Natural killer cell treated with Interleukin-12 subunit alpha and Interleukin-12 subunit beta and Interleukin-15 and Interleukin-18, amount 100 ng/mL, for 72 hours (primary cell): ENCODE data around the gene GALNT1. TPM values are rescaled to one million over a fixed set of nuclear protein-coding genes. Genes with fewer than 3 reads are reported as not detected.

Source experiments
- ATAC-seq, 2 donors: fragments of 150-1000 bp; cut with Tn5 transposase in 1 of 2; sonication (Bioruptor Pico), chemical (Tn5 transposase) in 1 of 2; 2 replicates each; pipeline ENCODE4 v1.10.0; 2021
- DNase-seq: peaks from one replicate; pipeline ENCODE4 v3.0.0; 2022; ENCODE audit warnings: low spot score
- H3K27ac Mint-ChIP-seq, 2 donors: 1 replicate in 1 of 2; 2 replicates in 1 of 2; pipeline ENCODE4 v1.8.0; 2022; ENCODE audit warnings: mixed read lengths in 2 of 2, mild to moderate bottlenecking in 1 of 2, moderate library complexity in 1 of 2
- H3K27me3 Mint-ChIP-seq, 2 donors: 1 replicate in 1 of 2; 2 replicates in 1 of 2; pipeline ENCODE4 v1.8.0; 2022; ENCODE audit warnings: mixed read lengths in 2 of 2
- H3K36me3 Mint-ChIP-seq: one replicate; pipeline ENCODE4 v1.8.0; 2022; ENCODE audit warnings: mixed read lengths
- H3K4me1 Mint-ChIP-seq, 2 donors: 1 replicate in 1 of 2; 2 replicates in 1 of 2; pipeline ENCODE4 v1.8.0; 2022; ENCODE audit warnings: low read depth in 2 of 2, mixed read lengths in 2 of 2, mild to moderate bottlenecking in 1 of 2
- H3K4me3 Mint-ChIP-seq: one replicate; pipeline ENCODE4 v1.8.0; 2022; ENCODE audit warnings: mixed read lengths
- H3K9me3 Mint-ChIP-seq: 2 replicates; pipeline ENCODE4 v1.8.0; 2022; ENCODE audit warnings: mixed read lengths
- total RNA-seq, 2 donors: library from RNA; stranded (reverse); gene quantifications; one replicate each; pipeline ENCODE4 v1.2.3, GENCODE V29; 2022

The GALNT1 gene
- total RNA-seq, 2 donors from 2014 or later, result 60.2 to 72.7 TPM

DNA sequence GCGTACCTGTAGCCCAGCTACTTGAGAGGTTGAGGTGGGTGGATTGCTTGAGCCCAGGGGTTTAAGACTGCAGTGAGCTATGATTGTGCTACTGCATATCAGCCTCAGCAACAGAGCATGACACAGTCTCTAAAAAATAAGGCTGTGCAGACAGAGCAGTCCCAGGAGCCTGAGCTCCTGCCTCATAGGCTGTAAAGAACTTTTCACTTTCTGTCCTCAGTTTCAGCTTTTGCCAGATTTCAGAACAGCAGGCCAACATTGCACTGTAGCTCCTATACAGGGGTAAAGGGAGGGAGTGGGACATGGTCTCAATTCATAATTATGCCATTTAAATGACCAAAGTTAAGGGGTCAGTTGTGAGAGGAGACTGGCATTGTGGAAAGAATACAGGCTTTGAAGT lies 150.6 kb downstream of the GALNT1 start:
- H3K27me3 Mint-ChIP-seq, result peaks cover 25 to 34% of the 10 kb centered on the region in 2 donors
- H3K9me3 Mint-ChIP-seq, result peaks cover 9% of the 10 kb centered on the region
- peaks cover 4% of the 10 kb centered on the region for H3K36me3 Mint-ChIP-seq
- H3K27ac Mint-ChIP-seq, result no peak overlapping the region
- DNase-seq (no peak), ATAC-seq (no peak)
- H3K4me3 Mint-ChIP-seq, result no peak overlapping the region
- no peaks in the 10 kb centered on the region for H3K4me1 Mint-ChIP-seq

- DNase-seq (no peak), ATAC-seq (no peak)
- Mint-ChIP-seq H3K27me3 (peaks cover 26 to 29% of the 10 kb centered on the region in 2 donors), H3K27ac (no peak overlapping the region), H3K4me1 (no peaks in the 10 kb centered on the region), H3K4me3 (no peak overlapping the region), H3K36me3 (peaks cover 4% of the 10 kb centered on the region), H3K9me3 (peaks cover 9% of the 10 kb centered on the region)
Measured at GRCh38 chr18:35732636-35733035, 151.1 kb downstream of the GALNT1 start.

- no peak overlapping the region for H3K27ac Mint-ChIP-seq
- no peak overlapping the region for H3K4me3 Mint-ChIP-seq
- DNase-seq (no peak), ATAC-seq (no peak)
- peaks cover 23 to 28% of the 10 kb centered on the region in 2 donors for H3K27me3 Mint-ChIP-seq
- no peaks in the 10 kb centered on the region for H3K4me1 Mint-ChIP-seq
- peaks cover 4% of the 10 kb centered on the region for H3K9me3 Mint-ChIP-seq
- H3K36me3 Mint-ChIP-seq, result no peaks in the 10 kb centered on the region
Measured at GRCh38 chr18:35733408-35733807, 151.9 kb downstream of the GALNT1 start.

DNA sequence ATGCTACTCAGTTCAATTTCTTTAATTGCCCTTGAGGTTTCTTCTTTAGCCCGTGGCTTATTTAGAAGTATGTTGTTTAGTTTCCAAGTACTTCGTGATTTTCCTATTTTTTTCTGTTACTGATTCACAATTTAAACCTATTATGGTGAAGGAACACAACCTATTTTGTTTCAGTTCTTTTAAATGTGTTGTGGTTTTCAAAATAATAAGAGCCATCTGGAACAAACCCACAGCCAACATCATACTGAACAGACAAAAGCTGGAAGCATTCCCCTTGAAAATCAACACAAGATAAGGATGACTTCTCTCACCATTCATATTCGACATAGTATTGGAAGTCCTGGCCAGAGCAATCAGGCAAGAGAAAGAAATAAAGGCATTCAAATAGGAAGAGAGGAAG lies 155.2 kb downstream of the GALNT1 start:
- DNase-seq (no peak), ATAC-seq (no peak)
- Mint-ChIP-seq H3K9me3 (no peaks in the 10 kb centered on the region), H3K4me1 (no peaks in the 10 kb centered on the region), H3K27ac (no peak overlapping the region), H3K4me3 (no peak overlapping the region), H3K27me3 (peaks cover 30 to 38% of the 10 kb centered on the region in 2 donors), H3K36me3 (no peaks in the 10 kb centered on the region)

DNA sequence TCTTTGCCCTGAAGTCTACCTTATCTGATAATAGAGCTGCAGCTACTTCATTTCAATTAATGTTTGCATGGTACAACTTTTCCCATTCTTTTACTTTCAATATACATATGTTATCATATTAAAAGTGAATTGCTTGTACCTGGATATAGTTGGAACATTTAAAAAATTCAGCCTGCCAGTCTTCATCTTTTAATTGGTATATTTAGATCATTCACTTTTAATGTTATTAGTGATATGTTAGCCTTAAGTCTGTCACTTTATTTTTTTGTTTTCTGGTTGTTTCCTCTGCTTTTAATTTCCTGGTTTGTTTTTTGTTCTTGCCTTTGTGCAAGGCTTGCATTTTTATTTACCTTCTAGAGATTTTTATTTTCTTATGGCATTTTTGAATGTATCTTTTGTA lies 158.2 kb downstream of the GALNT1 start:
- Mint-ChIP-seq H3K9me3 (no peaks in the 10 kb centered on the region), H3K4me3 (no peak overlapping the region), H3K27me3 (peaks cover 29 to 35% of the 10 kb centered on the region in 2 donors), H3K4me1 (no peaks in the 10 kb centered on the region), H3K27ac (no peak overlapping the region), H3K36me3 (no peaks in the 10 kb centered on the region)
- ATAC-seq, result no peak
- DNase-seq, result no peak

DNA sequence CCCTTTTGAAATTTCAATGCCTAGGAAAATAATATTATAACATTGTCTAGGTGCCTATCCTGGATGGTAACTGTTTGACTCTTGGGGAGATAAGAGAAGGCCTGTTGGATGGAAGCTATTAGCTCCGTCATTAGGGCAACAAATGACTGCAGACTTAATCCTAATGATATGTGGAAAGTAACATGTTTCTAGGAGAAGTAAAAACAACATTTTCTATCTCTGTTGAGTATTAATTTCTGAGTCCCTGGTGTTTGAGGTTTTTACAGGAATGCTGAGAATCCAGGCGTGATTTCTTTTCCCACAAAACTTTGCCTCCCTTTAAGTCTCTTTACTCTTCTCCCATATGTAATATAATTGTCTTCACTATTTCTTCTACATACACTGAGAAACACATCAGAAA lies 159.1 kb downstream of the GALNT1 start:
- peaks cover 3% of the 10 kb centered on the region for H3K9me3 Mint-ChIP-seq
- DNase-seq (no peak), ATAC-seq (no peak)
- H3K4me1 Mint-ChIP-seq, result no peaks in the 10 kb centered on the region
- H3K27me3 Mint-ChIP-seq, result peaks cover 30 to 44% of the 10 kb centered on the region in 2 donors
- H3K36me3 Mint-ChIP-seq, result peaks cover 1% of the 10 kb centered on the region
- no peak overlapping the region for H3K4me3 Mint-ChIP-seq
- no peak overlapping the region for H3K27ac Mint-ChIP-seq

GRCh38 chr18:35743916-35744315 lies 162.4 kb downstream of the GALNT1 start:
- no peak for DNase-seq
- Mint-ChIP-seq H3K4me3 (no peak overlapping the region), H3K27ac (no peak overlapping the region), H3K9me3 (peaks cover 3% of the 10 kb centered on the region), H3K36me3 (peaks cover 4% of the 10 kb centered on the region), H3K27me3 (peaks cover 16 to 34% of the 10 kb centered on the region in 2 donors), H3K4me1 (no peaks in the 10 kb centered on the region)
- ATAC-seq, result no peak

GRCh38 chr18:35745814-35746213 lies 164.3 kb downstream of the GALNT1 start:
- H3K4me3 Mint-ChIP-seq, result no peak overlapping the region
- ATAC-seq (no peak), DNase-seq (no peak)
- peaks cover 4% of the 10 kb centered on the region for H3K36me3 Mint-ChIP-seq
- H3K27me3 Mint-ChIP-seq, result peaks cover 12 to 34% of the 10 kb centered on the region in 2 donors
- H3K27ac Mint-ChIP-seq, result no peak overlapping the region
- H3K9me3 Mint-ChIP-seq, result peaks cover 3% of the 10 kb centered on the region
- no peaks in the 10 kb centered on the region for H3K4me1 Mint-ChIP-seq

- Mint-ChIP-seq H3K27ac (no peak overlapping the region), H3K4me1 (no peaks in the 10 kb centered on the region), H3K27me3 (peaks cover 7 to 25% of the 10 kb centered on the region in 2 donors), H3K9me3 (peaks cover 3% of the 10 kb centered on the region), H3K4me3 (no peak overlapping the region), H3K36me3 (peaks cover 4% of the 10 kb centered on the region)
- peak; percentile 48 to 51 for ATAC-seq
- no peak for DNase-seq
Measured at GRCh38 chr18:35746826-35747339, 165.3 kb downstream of the GALNT1 start.

DNA sequence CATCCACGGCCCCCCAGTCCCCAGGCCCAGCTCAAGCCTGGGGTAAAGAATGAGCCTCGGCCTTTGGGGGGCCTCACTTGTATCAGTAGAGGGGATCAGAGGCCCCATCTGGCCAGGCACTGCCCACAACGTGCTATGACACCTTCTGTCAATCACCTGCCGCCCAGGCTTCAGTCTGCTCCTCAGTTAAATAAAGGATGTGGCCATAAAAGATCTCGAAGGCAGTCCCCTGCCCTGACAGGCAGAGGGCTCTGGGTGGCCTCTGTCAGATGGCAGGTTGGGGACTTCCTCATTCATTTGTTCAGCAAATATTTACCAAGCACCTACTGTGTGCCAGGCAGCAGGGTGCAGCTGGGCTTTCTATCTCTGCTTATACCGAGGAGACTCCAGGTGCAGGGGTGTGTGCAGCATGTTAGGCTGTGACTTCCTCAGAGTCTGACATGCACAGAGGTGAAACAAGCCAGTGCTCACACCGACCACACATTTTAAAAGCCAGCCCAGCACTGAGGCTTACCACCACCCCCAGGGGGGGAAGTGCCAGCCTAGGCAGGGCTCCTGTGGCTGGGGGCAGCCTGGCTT lies 166.4 kb downstream of the GALNT1 start:
- peaks cover 3% of the 10 kb centered on the region for H3K9me3 Mint-ChIP-seq
- H3K36me3 Mint-ChIP-seq, result peaks cover 4% of the 10 kb centered on the region
- ATAC-seq (peak in 1 of 2 donors; percentile 15), DNase-seq (no peak)
- no peak overlapping the region for H3K4me3 Mint-ChIP-seq
- no peak overlapping the region for H3K27ac Mint-ChIP-seq
- no peaks in the 10 kb centered on the region for H3K4me1 Mint-ChIP-seq
- H3K27me3 Mint-ChIP-seq, result peaks cover 4 to 24% of the 10 kb centered on the region in 2 donors

GRCh38 chr18:35749701-35750100 lies 168.2 kb downstream of the GALNT1 start:
- peaks cover 4 to 19% of the 10 kb centered on the region in 2 donors for H3K27me3 Mint-ChIP-seq
- no peaks in the 10 kb centered on the region for H3K4me1 Mint-ChIP-seq

GRCh38 chr18:35750929-35751328 lies 169.4 kb downstream of the GALNT1 start:
- ATAC-seq (no peak), DNase-seq (no peak)
- Mint-ChIP-seq H3K4me1 (no peaks in the 10 kb centered on the region), H3K4me3 (no peak overlapping the region), H3K36me3 (peaks cover under 1% of the 10 kb centered on the region), H3K27ac (no peak overlapping the region), H3K9me3 (no peaks in the 10 kb centered on the region), H3K27me3 (peaks cover 0 to 7% of the 10 kb centered on the region in 2 donors)

More at GRCh38 chr18:35749701-35750100, 168.2 kb downstream of the GALNT1 start:
- DNase-seq (no peak), ATAC-seq (no peak)
- Mint-ChIP-seq H3K36me3 (peaks cover 4% of the 10 kb centered on the region), H3K27ac (no peak overlapping the region), H3K4me3 (no peak overlapping the region), H3K9me3 (peaks cover 3% of the 10 kb centered on the region)

- no peak for DNase-seq
- no peak for ATAC-seq
- Mint-ChIP-seq H3K36me3 (no peaks in the 10 kb centered on the region), H3K4me1 (no peaks in the 10 kb centered on the region), H3K27ac (no peak overlapping the region), H3K4me3 (no peak overlapping the region), H3K9me3 (no peaks in the 10 kb centered on the region), H3K27me3 (peaks cover 2 to 13% of the 10 kb centered on the region in 2 donors)
Measured at GRCh38 chr18:35753306-35753910, 171.9 kb downstream of the GALNT1 start.

- DNase-seq, result no peak
- Mint-ChIP-seq H3K9me3 (no peaks in the 10 kb centered on the region), H3K27me3 (peaks cover 8 to 21% of the 10 kb centered on the region in 2 donors), H3K27ac (no peak overlapping the region), H3K4me3 (no peak overlapping the region), H3K4me1 (no peaks in the 10 kb centered on the region), H3K36me3 (no peaks in the 10 kb centered on the region)
- peak; percentile 20 to 24 for ATAC-seq
Measured at GRCh38 chr18:35754464-35754863, 172.9 kb downstream of the GALNT1 start.
